HG03575 (cell line): ENCODE data around the gene EXT2.

Experiments
- ATAC-seq: cut with Tn5 transposase; IDR thresholded peaks from one replicate; pipeline ENCODE4 v1.9.1; 2021; ENCODE audit not compliant: unreplicated experiment, insufficient number of reproducible peaks, low FRiP score; ENCODE audit errors: extremely low read depth

EXT2 gene

DNA sequence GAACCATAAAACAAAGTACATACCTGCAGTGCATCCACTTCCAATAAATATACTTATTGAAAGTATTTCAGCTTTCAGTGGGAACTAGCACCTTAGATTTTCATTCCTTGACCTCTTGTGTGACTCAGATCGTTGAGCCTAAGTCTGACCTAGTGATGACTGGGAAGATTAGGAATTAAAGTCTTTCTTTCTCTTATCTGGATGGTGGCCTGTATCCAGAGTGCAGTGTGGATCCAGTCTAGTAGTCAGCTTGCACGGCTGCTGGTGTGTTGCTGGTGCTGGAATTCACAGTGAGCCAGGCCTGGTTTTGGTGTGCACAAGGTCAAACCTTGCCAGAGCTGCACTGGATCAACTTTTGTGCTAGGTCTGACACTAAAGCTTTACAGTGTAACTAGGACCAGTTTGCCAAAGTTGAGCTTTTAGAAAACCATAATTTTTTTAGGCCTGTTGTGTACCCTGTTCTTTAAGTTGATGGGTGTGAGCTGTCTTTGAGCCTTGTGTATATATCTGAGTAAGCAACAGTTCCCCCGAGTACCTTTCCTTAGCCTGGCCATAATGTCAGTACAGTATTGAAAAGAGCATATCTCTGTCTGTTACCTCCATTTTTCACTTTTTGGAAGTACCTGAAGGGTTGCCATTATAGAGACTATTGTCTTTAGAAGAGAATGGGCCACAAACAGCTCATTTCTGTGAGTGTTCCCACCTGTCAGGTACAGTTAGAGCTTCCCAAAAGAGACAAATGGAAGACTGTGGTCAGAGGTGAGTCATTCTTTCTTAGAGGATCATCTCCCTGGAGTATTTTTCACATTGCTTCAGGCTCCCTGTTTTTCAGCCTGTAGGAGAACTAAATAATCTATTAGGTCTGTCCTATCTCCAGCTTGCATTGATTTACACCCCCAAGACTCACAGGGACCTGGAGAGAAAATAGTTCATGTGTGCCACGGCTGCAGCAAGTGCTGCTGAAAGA, 124.6 kb downstream of the EXT2 start:
- ATAC-seq: no peak

DNA sequence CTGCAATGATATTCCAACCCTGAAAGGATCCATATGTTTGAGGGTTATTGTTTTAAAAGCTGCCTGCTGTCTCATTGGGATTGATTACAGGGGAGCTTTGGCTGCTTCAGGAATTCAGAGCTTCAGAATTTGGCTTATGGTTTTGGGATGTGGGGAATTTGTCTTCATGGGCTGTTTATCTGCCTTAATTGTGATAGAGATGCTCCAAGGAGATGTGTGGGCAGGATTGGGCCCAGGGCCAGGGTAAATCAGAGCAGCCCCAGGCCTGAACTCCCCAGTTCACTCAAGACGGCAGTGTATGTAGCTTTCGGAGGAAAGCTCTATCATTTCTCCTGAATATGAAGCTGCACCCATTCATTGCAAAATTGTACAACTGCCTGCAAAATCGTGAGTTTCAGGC, 126.0 kb downstream of the EXT2 start:
- ATAC-seq: no peak

GRCh38 chr11:44221992-44222391, 126.5 kb downstream of the EXT2 start:
- no peak for ATAC-seq

GRCh38 chr11:44223238-44223637, 127.8 kb downstream of the EXT2 start:
- no peak for ATAC-seq

DNA sequence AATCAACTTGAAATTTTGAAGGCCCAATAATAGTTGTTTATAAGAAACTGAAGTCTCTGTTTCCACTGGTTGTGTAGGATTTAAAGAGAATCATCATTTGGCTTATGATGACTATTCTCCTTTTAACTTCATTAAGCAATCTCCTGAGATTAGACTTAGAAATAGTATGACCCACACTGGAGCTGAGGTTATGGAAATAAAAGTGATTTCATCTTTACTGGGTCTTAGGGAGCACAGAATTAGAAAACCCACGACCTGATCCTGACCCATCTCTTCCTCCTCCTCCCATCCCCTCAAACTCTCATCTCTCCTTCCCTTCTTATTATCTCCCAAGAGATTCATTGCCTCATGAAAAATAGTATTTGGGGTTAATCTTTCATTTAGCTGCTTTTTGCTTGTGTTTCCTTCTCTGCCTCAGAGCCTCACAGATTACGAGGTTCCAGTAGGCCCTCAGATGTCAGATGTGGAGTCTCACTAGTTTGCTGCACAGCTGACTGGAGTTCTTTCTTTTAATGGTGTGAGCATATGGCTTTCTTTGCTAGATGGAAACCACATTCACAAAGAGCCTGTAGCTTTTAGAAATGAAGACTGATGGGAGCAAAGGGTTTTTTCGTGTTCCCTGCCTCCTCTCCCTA, 129.5 kb downstream of the EXT2 start:
- no peak for ATAC-seq

GRCh38 chr11:44226490-44226889, 131.0 kb downstream of the EXT2 start:
- no peak for ATAC-seq

DNA sequence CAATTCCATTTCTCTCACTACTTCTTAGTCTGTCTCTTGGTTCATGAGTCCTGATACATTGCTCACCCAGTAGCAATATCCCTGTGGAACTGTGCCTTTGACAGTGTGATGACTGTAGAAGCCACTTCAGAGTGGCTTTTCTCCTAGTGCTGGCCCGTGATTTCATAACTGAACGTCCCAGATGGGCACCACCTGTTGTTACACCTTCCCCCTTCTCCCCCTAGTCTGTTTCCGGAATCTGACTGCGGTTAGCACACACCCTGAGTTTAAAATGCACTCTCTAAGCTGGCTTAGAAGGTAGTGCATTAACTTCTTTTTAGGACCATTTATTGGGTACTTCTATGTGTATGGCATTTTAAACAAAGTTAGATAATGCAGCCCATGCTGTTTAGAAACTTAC, 131.5 kb downstream of the EXT2 start:
- no peak for ATAC-seq

- no peak for ATAC-seq
Observed at GRCh38 chr11:44228379-44228778, 132.9 kb downstream of the EXT2 start.

GRCh38 chr11:44229098-44229497, 133.6 kb downstream of the EXT2 start:
- ATAC-seq: no peak

GRCh38 chr11:44229624-44230023, 134.1 kb downstream of the EXT2 start:
- ATAC-seq: no peak

DNA sequence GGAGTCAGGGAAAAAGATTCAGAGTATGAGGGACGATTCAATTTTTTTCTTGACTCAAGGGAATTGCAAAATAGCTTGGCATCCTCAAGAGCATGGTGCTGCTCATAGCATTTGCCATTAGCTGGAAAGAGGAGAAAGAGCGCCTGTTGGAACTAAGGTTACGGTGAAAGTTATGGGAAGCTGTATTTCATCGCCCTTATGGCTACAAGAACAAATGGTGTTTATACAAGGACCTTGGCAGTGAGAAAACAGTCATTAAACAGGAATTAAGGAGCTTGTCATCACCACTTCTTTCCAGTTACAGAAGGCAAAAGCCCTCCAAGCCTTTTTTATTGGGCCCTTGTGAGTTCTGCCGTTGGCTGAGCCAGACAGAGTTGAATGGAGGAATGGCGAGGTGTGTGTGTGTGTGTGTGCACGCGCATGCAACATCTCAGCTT, 140.3 kb downstream of the EXT2 start:
- no peak for ATAC-seq

DNA sequence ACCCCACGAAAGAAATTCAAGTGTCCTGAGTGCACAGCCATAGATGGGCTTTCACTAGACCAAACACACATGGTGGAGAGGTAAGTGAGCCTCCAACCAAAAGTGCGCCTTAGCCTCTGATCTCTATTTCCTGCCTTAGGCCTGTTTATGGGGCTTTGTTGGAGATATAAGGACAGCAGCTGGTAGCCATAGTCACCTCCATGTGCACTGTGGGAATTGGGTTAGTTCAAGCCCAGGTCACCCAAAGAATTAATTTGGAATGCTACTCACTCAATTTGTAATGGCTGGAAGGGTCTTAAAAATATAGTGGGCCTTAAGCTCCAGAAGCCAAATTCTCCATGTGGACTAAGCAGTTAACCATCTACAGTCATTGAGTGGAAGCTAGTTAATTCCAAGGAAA, 140.8 kb downstream of the EXT2 start:
- no peak for ATAC-seq

- no peak for ATAC-seq
Observed at GRCh38 chr11:44237156-44237555, 141.7 kb downstream of the EXT2 start.

DNA sequence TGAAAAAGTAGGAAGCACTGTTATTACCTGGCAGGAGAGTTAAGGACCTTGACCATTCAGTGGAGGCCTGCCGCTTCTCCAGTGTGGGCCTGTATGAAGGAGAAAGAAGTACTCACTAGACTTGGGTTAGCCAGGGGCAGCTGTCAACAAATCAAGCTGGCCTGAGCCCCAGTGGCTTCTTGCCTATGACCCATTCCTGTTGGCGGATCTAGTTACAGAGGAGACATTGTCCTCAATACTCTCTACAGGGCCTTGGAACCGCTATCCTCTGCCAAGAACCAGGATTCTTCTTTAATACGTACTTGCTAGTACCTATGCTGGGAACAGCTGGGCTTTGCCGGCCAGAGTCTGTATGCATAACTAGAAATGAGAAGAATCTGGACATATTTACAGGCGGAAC, 146.4 kb downstream of the EXT2 start:
- ATAC-seq: no peak

GRCh38 chr11:44243086-44243485, 147.6 kb downstream of the EXT2 start:
- no peak for ATAC-seq

GRCh38 chr11:44243595-44244343, 148.3 kb downstream of the EXT2 start:
- ATAC-seq: no peak

DNA sequence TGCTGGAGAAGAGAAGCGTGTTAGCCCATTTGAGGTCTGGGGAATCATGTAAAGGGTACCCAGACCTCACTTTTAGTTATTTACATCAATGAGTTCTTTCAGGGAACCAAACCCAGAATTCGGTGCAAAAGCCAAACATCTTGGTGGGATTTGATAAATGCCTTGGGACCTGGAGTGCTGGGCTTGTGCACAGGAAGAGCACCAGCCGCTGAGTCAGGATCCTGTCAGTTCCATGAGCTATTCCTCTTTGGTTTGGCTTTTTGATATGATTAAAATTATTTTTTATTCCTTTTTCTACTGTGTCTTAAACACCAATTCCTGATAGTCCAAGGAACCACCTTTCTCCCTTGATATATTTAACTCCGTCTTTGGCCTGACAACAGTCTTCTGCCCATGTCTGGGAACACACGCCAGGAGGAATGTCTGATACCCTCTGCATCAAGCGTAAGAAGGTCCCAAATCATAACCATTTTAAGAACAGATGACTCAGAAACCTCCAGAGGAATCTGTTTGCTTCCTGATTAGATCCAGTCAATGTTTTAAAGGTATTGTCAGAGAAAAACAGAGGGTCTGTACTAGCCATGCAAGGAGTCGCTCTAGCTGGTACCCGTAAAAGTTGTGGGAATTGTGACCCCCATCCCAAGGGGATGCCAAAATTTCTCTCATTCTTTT, 149.3 kb downstream of the EXT2 start:
- no peak for ATAC-seq

DNA sequence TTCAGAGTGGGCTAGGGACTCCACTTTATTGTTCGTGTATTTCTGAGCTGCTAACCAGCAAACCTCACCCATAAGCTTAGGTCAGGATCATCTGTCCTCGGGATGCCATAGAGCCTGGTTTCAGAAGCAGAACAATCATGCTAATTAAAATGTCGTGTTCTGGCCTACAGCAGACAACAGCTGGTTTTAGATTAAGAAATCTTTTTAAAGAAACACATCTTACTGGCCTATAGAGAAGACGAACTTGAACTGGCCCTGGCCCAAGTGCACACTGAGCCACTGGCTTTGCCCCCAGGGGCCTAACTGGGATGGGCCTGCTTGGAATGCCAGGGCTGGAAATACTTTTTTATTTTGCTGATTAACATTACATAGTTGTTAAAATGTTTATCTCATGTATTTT, 151.2 kb downstream of the EXT2 start:
- no peak for ATAC-seq

- ATAC-seq: no peak
Observed at GRCh38 chr11:44247508-44247907, 152.0 kb downstream of the EXT2 start.
